ENCODE measurements around the gene LEFTY2. TPM values are rescaled to one million over a fixed set of nuclear protein-coding genes. Genes with fewer than 3 reads are reported as not detected.

LEFTY2 gene
- total and polyA plus RNA-seq, 10 of the 15 experiments (the other 5 are each of a cell fraction or from before 2014, with no cell fraction given) = not detected

DNA sequence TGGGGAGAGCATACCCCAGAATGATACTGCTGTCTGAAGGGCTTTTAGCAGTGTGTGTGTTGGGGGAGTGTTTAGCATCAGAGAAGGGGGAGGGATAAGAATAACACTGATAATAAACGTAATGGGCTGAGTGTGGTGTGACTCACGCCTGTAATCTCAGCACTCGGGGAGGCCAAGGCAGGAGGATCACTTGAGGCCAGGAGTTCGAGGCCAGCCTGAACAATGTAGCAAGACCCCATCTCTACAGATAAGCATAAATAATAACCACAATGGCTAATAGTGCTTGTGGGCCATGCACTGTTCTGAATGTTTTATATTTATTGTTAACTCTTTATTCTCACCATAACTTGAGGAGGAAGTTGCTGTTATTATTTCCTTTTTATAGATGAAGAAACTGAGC, 2.6 kb upstream of the LEFTY2 start (continued):
- TF ChIP-seq, protein P1, sequence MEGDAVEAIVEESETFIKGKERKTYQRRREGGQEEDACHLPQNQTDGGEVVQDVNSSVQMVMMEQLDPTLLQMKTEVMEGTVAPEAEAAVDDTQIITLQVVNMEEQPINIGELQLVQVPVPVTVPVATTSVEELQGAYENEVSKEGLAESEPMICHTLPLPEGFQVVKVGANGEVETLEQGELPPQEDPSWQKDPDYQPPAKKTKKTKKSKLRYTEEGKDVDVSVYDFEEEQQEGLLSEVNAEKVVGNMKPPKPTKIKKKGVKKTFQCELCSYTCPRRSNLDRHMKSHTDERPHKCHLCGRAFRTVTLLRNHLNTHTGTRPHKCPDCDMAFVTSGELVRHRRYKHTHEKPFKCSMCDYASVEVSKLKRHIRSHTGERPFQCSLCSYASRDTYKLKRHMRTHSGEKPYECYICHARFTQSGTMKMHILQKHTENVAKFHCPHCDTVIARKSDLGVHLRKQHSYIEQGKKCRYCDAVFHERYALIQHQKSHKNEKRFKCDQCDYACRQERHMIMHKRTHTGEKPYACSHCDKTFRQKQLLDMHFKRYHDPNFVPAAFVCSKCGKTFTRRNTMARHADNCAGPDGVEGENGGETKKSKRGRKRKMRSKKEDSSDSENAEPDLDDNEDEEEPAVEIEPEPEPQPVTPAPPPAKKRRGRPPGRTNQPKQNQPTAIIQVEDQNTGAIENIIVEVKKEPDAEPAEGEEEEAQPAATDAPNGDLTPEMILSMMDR (IDR thresholded peaks at IDR 0.05 in 2 of 3, conservative IDR thresholded peaks at IDR 0.05 in 1 of 3; ENCODE audit: control insufficient read depth in 2 of 3, extremely low read depth in 1 of 3, insufficient read depth in 1 of 3, low read depth in 3 of 3, low read length in 3 of 3) = no peak
- no peak for TF ChIP-seq RAD51 (IDR thresholded peaks at IDR 0.05)

DNA sequence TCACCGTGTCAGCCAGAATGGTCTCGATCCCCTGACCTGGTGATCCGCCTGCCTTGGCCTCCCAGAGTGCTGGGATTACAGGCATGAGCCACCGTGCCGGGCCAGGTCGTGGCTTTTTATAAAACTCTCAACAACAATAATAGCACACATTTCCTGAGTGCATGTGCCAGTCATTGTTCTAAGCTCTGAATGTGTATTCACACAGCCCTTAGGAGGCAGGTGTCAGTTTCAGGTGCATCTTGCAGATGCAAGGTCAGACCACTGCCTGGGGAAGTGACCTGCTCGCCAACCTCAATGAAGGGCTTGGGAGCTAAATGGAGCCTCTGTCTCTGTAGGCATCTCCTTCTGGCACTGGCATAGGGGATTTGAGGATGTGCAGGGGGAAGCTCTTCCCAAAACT, 1.6 kb upstream of the LEFTY2 start:
- H3K4me1 ChIP-seq (ENCODE audit: control insufficient read depth, insufficient read depth, low read length) = peaks cover 24% of the 10 kb centered on the region
- H3K27me3 ChIP-seq (replicated peaks in 1 of 2; ENCODE audit: control insufficient read depth in 2 of 2, insufficient read depth in 2 of 2, low read length in 1 of 2) = no peaks in the 10 kb centered on the region; a peak in 1 of 4 replicates
- FAIRE-seq = no peak
- H3K9me3 ChIP-seq (replicated peaks; ENCODE audit: control insufficient read depth, insufficient read depth, low read length) = no peaks in the 10 kb centered on the region
- peak; percentile 81 for ATAC-seq
- H3K9ac ChIP-seq (ENCODE audit: control insufficient read depth, insufficient read depth, low read length) = no peak overlapping the region
- ChIA-PET RAD21 (ENCODE audit: unreplicated experiment) (interaction anchor here (0.7 kb wide), 1 partner anchor 283 kb away, joined by 3 read pairs; no protein-coding TSS in a partner anchor), SMC1A (ENCODE audit: uncharacterized antibody, unreplicated experiment) (no interaction called here), CTCF (interaction anchor here (0.8 to 1.0 kb wide), 2 partner anchors 21 to 64 kb away, joined by 3 read pairs; no protein-coding TSS in a partner anchor), POLR2A (interaction anchor here (0.6 to 0.7 kb wide), 2 partner anchors 488 to 578 kb away, joined by 3 read pairs; no protein-coding TSS in a partner anchor)
- no peaks in the 10 kb centered on the region for H3K36me3 ChIP-seq (ENCODE audit: control insufficient read depth in 2 of 2, insufficient read depth in 2 of 2, low read length in 1 of 2)
- intact Hi-C loops (cut with micrococcal nuclease; ENCODE audit: unreplicated experiment) (no loop called here), in situ Hi-C loops (cut with MboI) (no loop called here)
- H2AFZ ChIP-seq (ENCODE audit: control insufficient read depth, low read depth, low read length) = no peak overlapping the region
- no peak overlapping the region for H3K27ac ChIP-seq (ENCODE audit: control insufficient read depth, insufficient read depth)
- peak; percentile 39 for DNase-seq (ENCODE audit: low read depth, low spot score)
- BruUV-seq (replicated peaks) = no TSS peak
- 18% methylated on average over 7 of the region's 7 CpGs for WGBS (ENCODE audit: insufficient coverage, insufficient replicate concordance, low lambda C conversion rate, missing lambda C conversion rate)
- H3K79me2 ChIP-seq (ENCODE audit: control insufficient read depth, insufficient read depth, low read length) = no peaks in the 10 kb centered on the region
- H4K20me1 ChIP-seq (ENCODE audit: control insufficient read depth, insufficient read depth) = no peaks in the 10 kb centered on the region
- H3K4me2 ChIP-seq (ENCODE audit: control insufficient read depth, insufficient read depth) = peak overlapping the region; percentile 44; the same call in 1 of the 2 replicates
- H3K4me3 ChIP-seq = no peak overlapping the region
- TF ChIP-seq TCF3 (IDR thresholded peaks at IDR 0.05; ENCODE audit: borderline replicate concordance, insufficient read depth, low read depth, low read length) (peak; percentile 74; the same call in 1 of the 2 replicates), NFYB (IDR thresholded peaks at IDR 0.05; ENCODE audit: insufficient read depth, low read depth, low read length) (no peak), RAD51 (IDR thresholded peaks at IDR 0.05) (no peak), TCF12 (IDR thresholded peaks at IDR 0.05; ENCODE audit: low read depth, low read length) (0 out of 2 replicates have a peak, but pooled peaks have one; percentile 26), NR2F1 (conservative IDR thresholded peaks at IDR 0.05) (peak; percentile 73), RB1 (IDR thresholded peaks at IDR 0.05; ENCODE audit: borderline replicate concordance) (no peak), EED (IDR thresholded peaks at IDR 0.05; ENCODE audit: low read depth) (0 out of 2 replicates have a peak, but pooled peaks have one; percentile 21), RUNX3 (IDR thresholded peaks at IDR 0.05; ENCODE audit: low read length) (peak; percentile 25; the same call in 1 of the 2 replicates), BHLHE40 (IDR thresholded peaks at IDR 0.05; ENCODE audit: borderline replicate concordance in 1 of 2, low read depth in 2 of 2, low read length in 1 of 2) (peak; percentile 59 to 77; a peak in 3 of 4 replicates), PAX5 (IDR thresholded peaks at IDR 0.05; ENCODE audit: borderline replicate concordance, low read depth, low read length) (no peak), SP1 (IDR thresholded peaks at IDR 0.05; ENCODE audit: low read depth, low read length) (no peak)
- TF ChIP-seq, protein P2, sequence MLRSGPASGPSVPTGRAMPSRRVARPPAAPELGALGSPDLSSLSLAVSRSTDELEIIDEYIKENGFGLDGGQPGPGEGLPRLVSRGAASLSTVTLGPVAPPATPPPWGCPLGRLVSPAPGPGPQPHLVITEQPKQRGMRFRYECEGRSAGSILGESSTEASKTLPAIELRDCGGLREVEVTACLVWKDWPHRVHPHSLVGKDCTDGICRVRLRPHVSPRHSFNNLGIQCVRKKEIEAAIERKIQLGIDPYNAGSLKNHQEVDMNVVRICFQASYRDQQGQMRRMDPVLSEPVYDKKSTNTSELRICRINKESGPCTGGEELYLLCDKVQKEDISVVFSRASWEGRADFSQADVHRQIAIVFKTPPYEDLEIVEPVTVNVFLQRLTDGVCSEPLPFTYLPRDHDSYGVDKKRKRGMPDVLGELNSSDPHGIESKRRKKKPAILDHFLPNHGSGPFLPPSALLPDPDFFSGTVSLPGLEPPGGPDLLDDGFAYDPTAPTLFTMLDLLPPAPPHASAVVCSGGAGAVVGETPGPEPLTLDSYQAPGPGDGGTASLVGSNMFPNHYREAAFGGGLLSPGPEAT (IDR thresholded peaks at IDR 0.05; ENCODE audit: low read depth) = no peak
- TF ChIP-seq, protein P3, sequence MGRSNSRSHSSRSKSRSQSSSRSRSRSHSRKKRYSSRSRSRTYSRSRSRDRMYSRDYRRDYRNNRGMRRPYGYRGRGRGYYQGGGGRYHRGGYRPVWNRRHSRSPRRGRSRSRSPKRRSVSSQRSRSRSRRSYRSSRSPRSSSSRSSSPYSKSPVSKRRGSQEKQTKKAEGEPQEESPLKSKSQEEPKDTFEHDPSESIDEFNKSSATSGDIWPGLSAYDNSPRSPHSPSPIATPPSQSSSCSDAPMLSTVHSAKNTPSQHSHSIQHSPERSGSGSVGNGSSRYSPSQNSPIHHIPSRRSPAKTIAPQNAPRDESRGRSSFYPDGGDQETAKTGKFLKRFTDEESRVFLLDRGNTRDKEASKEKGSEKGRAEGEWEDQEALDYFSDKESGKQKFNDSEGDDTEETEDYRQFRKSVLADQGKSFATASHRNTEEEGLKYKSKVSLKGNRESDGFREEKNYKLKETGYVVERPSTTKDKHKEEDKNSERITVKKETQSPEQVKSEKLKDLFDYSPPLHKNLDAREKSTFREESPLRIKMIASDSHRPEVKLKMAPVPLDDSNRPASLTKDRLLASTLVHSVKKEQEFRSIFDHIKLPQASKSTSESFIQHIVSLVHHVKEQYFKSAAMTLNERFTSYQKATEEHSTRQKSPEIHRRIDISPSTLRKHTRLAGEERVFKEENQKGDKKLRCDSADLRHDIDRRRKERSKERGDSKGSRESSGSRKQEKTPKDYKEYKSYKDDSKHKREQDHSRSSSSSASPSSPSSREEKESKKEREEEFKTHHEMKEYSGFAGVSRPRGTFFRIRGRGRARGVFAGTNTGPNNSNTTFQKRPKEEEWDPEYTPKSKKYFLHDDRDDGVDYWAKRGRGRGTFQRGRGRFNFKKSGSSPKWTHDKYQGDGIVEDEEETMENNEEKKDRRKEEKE (IDR thresholded peaks at IDR 0.05) = no peak
- TF ChIP-seq, protein P4, sequence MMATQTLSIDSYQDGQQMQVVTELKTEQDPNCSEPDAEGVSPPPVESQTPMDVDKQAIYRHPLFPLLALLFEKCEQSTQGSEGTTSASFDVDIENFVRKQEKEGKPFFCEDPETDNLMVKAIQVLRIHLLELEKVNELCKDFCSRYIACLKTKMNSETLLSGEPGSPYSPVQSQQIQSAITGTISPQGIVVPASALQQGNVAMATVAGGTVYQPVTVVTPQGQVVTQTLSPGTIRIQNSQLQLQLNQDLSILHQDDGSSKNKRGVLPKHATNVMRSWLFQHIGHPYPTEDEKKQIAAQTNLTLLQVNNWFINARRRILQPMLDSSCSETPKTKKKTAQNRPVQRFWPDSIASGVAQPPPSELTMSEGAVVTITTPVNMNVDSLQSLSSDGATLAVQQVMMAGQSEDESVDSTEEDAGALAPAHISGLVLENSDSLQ (IDR thresholded peaks at IDR 0.05) = peak; percentile 75
